Fibroblast of pulmonary artery (primary cell): Measurements from ENCODE around the gene HIKESHI.
"Not testable (repeated sequence)": the region's sequence is repeated elsewhere in the genome, so short reads cannot be mapped to it uniquely, and the experiment has no call there.

ENCODE experiments used
- DNase-seq: peaks from one replicate; pipeline ENCODE4 v3.0.0-alpha.2; 2010; ENCODE audit warnings: low read depth
- H3K4me3 ChIP-seq: replicated peaks from 2 replicates; pipeline ENCODE4 v1.5.1; 2011; ENCODE audit warnings: low read depth, mild to moderate bottlenecking, control low read depth, low read length, moderate library complexity
- CTCF ChIP-seq: IDR thresholded peaks from 2 replicates; pipeline ENCODE4 v1.5.1; 2011; ENCODE audit warnings: mild to moderate bottlenecking, control low read depth, low read length, inconsistent platforms; ENCODE audit errors: missing control alignments

The HIKESHI gene

GRCh38 chr11:86314636-86315035, 12.6 kb downstream of the HIKESHI start:
- no peak for DNase-seq
- no peak for TF ChIP-seq CTCF
- no peak overlapping the region for H3K4me3 ChIP-seq

- no peak overlapping the region for H3K4me3 ChIP-seq
- no peak for DNase-seq
- TF ChIP-seq CTCF, result no peak
Measured at GRCh38 chr11:86335131-86335767, 33.2 kb downstream of the HIKESHI start.

GRCh38 chr11:86337227-86337626, 35.2 kb downstream of the HIKESHI start:
- TF ChIP-seq CTCF, result no peak
- H3K4me3 ChIP-seq, result no peak overlapping the region
- no peak for DNase-seq

GRCh38 chr11:86341382-86341781, 39.3 kb downstream of the HIKESHI start:
- DNase-seq, result no peak
- no peak overlapping the region for H3K4me3 ChIP-seq
- TF ChIP-seq CTCF, result no peak

- no peak for TF ChIP-seq CTCF
- no peak for DNase-seq
- H3K4me3 ChIP-seq, result no peak overlapping the region
Measured at GRCh38 chr11:86346513-86346912, 44.5 kb downstream of the HIKESHI start.

- no peak for DNase-seq
- no peak for TF ChIP-seq CTCF
- no peak overlapping the region for H3K4me3 ChIP-seq
Measured at GRCh38 chr11:86355256-86355655, 53.2 kb downstream of the HIKESHI start.

GRCh38 chr11:86357412-86357811, 55.4 kb downstream of the HIKESHI start:
- not testable (repeated sequence) for DNase-seq, H3K4me3 ChIP-seq
